HG03571 (cell line): ENCODE measurements around the gene FOXK2.

Experiments used
- ATAC-seq: cut with Tn5 transposase; IDR thresholded peaks from one replicate; pipeline ENCODE4 v1.9.1; 2021; ENCODE audit not compliant: unreplicated experiment

Gene FOXK2

GRCh38 chr17:82587234-82588086 is 67.9 kb downstream of the FOXK2 start:
- ATAC-seq, result no peak

- ATAC-seq, result no peak
Measured at GRCh38 chr17:82588266-82589175, 69.0 kb downstream of the FOXK2 start.

- no peak for ATAC-seq
Measured at GRCh38 chr17:82589851-82590180, 70.3 kb downstream of the FOXK2 start.

- no peak for ATAC-seq
Measured at GRCh38 chr17:82590216-82590615, 70.7 kb downstream of the FOXK2 start.

GRCh38 chr17:82590881-82591539 is 71.5 kb downstream of the FOXK2 start:
- ATAC-seq, result no peak

GRCh38 chr17:82592289-82592766 is 72.8 kb downstream of the FOXK2 start:
- ATAC-seq, result no peak

GRCh38 chr17:82592767-82593589 is 73.4 kb downstream of the FOXK2 start:
- no peak for ATAC-seq

- ATAC-seq, result no peak
Measured at GRCh38 chr17:82593590-82594087, 74.1 kb downstream of the FOXK2 start.

GRCh38 chr17:82594571-82594970 is 75.0 kb downstream of the FOXK2 start:
- ATAC-seq, result no peak

GRCh38 chr17:82595893-82596292 is 76.4 kb downstream of the FOXK2 start:
- no peak for ATAC-seq

- no peak for ATAC-seq
Measured at GRCh38 chr17:82596296-82596695, 76.8 kb downstream of the FOXK2 start.

GRCh38 chr17:82596837-82597672 is 77.5 kb downstream of the FOXK2 start:
- no peak for ATAC-seq

GRCh38 chr17:82598256-82599119 is 79.0 kb downstream of the FOXK2 start:
- no peak for ATAC-seq

- no peak for ATAC-seq
Measured at GRCh38 chr17:82599674-82600661, 80.4 kb downstream of the FOXK2 start.

GRCh38 chr17:82600731-82601446 is 81.4 kb downstream of the FOXK2 start:
- ATAC-seq, result no peak

- ATAC-seq, result no peak
Measured at GRCh38 chr17:82601447-82602000, 82.0 kb downstream of the FOXK2 start.
